Coronary artery (tissue), 2 donors: Measurements from ENCODE around the gene PTPN9.
"Not testable (repeated sequence)": the region's sequence is repeated elsewhere in the genome, so short reads cannot be mapped to it uniquely, and the experiment has no call there.

Experiments used
- DNase-seq: peaks from one replicate; pipeline ENCODE4 v3.0.0-alpha.2; 2017; ENCODE audit warnings: low spot score
- H3K27ac ChIP-seq, 2 donors: fragments of 200-600 bp; sonication (generic); one replicate each; pipeline ENCODE4 v1.5.1; 2016 to 2019
- H3K4me3 ChIP-seq: fragments of 200-600 bp; sonication (generic); 2 replicates; pipeline ENCODE4 v1.5.1; 2016; ENCODE audit warnings: mild to moderate bottlenecking, moderate library complexity
- TF ChIP-seq, protein P1 (sequence below): fragments of 200-600 bp; sonication (generic); IDR thresholded peaks from one replicate; pipeline ENCODE4 v1.5.1; 2019; ENCODE audit warnings: antibody characterized with exemption

PTPN9 gene

DNA sequence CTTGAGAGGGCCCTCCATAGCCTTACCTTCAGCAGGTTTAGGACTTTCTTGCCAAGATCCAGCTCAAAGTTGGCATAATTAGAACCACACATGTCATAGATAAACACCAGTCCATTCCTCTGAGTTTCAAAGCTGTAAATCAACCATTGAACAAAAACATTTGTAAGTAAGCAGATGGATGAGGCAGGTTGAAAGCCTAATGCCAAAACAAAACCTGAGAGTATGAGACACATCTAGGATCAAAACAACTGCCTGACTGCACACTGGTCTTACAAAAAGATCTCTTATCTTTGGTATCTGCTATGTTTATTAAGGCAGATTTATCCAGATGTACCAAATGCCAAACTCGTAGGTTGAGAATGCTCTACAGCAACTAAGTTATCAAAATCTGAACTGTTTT lies 61.9 kb downstream of the PTPN9 start:
- TF ChIP-seq, protein P1, sequence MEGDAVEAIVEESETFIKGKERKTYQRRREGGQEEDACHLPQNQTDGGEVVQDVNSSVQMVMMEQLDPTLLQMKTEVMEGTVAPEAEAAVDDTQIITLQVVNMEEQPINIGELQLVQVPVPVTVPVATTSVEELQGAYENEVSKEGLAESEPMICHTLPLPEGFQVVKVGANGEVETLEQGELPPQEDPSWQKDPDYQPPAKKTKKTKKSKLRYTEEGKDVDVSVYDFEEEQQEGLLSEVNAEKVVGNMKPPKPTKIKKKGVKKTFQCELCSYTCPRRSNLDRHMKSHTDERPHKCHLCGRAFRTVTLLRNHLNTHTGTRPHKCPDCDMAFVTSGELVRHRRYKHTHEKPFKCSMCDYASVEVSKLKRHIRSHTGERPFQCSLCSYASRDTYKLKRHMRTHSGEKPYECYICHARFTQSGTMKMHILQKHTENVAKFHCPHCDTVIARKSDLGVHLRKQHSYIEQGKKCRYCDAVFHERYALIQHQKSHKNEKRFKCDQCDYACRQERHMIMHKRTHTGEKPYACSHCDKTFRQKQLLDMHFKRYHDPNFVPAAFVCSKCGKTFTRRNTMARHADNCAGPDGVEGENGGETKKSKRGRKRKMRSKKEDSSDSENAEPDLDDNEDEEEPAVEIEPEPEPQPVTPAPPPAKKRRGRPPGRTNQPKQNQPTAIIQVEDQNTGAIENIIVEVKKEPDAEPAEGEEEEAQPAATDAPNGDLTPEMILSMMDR: no peak
- Histone ChIP-seq H3K4me3 (no peak overlapping the region), H3K27ac (no peak overlapping the region)
- DNase-seq: no peak

DNA sequence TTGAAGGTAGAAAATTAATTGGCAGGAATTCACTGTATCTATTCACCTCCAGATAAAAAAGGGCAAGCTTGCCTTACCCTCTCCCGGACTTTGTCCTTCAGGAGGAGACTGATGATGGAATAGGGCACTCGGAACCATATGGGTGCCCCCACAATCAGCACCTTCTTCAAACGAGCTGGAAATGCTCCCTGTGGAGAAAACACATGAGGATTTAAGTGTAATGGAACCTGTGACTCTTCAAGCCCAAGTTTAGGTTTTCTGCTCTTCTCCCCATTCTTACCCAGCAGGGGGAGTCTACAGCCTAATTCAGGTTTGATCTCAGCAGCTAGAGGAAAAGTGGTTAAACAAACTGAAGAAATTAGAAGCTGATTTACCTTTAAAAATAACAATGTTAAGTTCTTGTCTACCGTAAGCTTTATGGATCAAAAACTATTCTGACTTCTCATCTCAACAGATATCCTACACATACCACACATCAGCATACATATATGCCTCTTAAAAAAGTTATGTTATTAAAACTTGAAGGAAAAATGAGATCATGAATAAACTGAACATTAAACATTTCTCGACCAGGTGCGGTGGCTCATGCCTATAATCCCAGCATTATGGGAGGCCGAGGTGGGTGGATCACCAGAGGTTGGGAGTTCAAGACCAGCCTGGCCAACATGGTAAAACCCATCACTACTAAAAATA lies 70.1 kb downstream of the PTPN9 start:
- DNase-seq: no peak
- TF ChIP-seq, protein P1: peak; percentile 20
- no peak overlapping the region for H3K27ac ChIP-seq
- no peak overlapping the region for H3K4me3 ChIP-seq

DNA sequence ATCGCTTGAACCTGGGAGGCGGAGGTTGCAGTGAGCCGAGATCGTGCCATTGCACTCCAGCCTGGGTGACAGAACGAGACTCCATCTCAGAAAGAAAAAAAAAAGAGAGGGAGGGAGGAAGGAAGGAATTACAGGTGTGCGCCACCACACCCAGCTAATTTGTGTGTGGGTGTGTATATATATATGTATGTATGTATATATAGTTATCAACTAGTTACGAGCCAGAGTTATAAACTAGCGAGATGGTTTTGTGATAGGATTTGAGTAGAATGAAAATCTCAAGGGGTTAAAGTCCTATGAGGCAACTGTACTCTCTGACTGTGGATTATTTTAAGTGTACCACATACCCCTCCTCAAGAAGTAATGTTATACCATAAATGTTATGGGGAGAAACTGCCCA lies 76.8 kb downstream of the PTPN9 start:
- no peak overlapping the region for H3K4me3 ChIP-seq
- H3K27ac ChIP-seq: no peak overlapping the region
- TF ChIP-seq, protein P1: no peak
- DNase-seq: no peak

DNA sequence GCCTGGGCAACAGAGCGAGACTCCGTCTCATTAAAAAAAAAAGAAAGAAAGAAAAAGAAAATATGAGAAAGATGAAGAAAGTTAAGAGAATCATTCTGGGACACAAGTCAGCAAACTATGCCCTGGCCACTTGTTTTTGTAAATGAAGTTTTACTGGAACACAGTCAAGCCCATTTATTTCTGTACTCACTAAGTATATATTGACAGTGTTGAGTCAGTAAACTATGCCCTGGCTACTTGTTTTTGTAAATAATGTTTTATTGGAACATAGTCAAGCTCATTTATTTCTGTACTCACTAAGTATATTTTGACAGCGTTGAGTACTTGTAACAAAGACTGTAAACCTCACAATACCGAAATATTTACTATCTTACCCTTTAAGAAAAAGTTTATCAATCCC lies 85.4 kb downstream of the PTPN9 start:
- no peak overlapping the region for H3K27ac ChIP-seq
- H3K4me3 ChIP-seq: no peak overlapping the region
- no peak for DNase-seq
- TF ChIP-seq, protein P1: no peak

DNA sequence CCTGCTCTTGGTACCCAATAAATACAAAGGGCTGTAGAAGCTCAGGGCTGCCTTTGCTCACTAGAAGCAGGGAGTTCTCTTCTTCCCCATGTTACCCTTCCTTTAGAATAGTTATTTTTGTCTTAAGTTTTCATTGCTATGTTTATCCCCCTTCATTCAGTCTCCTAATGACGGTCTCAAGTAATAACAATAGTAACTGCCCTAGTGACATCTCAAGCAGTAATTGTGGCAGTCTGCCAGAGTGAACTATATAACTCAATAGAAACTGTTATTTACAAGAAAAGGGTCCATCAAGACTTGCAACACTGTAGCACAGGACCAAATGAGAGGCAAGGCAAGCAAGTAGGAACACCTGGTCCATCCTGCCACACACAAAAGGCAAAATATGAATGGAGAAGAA lies 95.2 kb downstream of the PTPN9 start:
- TF ChIP-seq, protein P1: no peak
- no peak for DNase-seq
- Histone ChIP-seq H3K27ac (no peak overlapping the region), H3K4me3 (no peak overlapping the region)

DNA sequence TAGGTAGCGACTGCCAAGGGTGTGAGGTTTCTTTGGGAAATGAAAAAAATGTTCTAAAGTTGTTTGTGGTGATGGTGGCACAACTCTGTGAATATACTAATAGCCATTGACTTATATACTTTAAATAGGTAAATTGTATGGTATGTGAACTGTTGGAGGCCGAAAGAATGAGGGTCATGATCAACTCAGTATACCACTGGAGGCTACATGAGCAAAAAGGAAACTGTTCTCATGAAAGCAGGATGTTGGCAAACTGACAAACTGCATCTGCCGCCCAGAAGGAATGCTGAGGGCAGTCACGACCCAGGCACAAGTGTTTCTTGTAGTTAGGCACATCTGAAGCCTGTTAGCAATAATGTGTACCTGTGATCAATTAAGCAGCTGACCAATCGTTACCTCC lies 95.6 kb downstream of the PTPN9 start:
- not testable (repeated sequence) for DNase-seq, H3K4me3 ChIP-seq, H3K27ac ChIP-seq

DNA sequence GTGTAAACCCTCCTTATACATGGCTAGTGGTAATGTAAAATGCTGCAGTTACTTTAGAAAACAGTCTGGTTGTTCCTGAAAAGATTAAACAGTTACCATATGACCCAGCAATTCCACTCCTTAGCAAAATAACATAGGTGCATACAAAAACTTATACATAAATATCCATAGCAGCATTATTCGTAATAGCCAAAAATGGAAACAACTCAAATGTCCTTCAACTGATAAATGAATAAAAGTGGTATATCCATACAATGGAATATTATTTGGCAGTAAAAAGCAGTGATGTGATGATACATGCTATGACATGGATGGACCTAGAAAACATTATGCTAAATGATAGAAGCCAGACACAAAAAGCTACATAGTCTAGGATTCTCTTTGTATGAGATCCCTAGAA lies 96.0 kb downstream of the PTPN9 start:
- no peak for DNase-seq
- TF ChIP-seq, protein P1: no peak
- H3K27ac ChIP-seq: no peak overlapping the region
- no peak overlapping the region for H3K4me3 ChIP-seq

DNA sequence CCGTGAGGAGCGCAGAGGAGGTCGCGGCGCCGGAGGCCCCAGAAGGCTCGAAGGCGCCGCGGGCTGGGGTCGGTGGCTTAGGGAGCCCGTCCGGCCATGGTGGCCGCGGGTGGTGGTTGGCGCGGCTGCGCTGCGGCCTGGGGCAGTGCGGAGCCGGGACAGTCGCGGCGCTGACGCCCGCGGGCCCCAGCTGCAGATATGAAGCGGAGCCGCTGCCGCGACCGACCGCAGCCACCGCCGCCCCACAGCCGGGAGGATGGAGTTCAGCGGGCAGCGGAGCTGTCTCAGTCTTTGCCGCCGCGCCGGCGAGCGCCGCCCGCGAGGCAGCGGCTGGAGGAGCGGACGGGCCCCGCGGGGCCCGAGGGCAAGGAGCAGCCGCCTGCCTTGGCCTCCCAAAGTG lies 98.7 kb downstream of the PTPN9 start:
- not testable (repeated sequence) for DNase-seq, H3K4me3 ChIP-seq, H3K27ac ChIP-seq
